ENCODE results near the gene SLC2A10. TPM values are rescaled to one million over a fixed set of nuclear protein-coding genes. Genes with fewer than 3 reads are reported as not detected.

Gene SLC2A10
- total RNA-seq, 4 donors from 2014 or later = 3.1 to 6.7 (median 5.4) TPM

DNA sequence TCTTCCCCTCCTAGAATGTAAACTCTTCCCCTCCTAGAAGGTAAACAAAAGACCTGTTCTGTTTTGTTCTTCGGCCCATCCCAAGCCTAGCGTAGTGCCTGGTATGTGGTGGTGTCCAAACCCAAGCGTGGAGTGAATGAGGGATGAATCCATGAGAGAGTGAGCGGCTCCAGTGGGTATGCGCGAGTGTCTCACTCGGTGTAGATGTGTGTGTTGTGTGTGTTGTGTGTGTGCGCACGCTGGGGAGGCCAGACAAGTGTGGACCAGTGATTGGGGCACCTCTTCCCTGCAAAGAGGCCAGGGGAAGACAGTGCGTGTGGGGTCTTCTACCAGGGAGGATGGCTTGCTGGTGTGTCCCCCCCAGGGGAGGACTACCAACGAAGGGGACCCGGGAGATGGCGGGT is 392 bp upstream of the SLC2A10 start:
- DNase-seq = no peak
- intact Hi-C loops (cut with DNase I) = no loop called here
- H3K4me1 ChIP-seq = peaks cover 13 to 47% (median 16%) of the 10 kb centered on the region in 3 donors

DNA sequence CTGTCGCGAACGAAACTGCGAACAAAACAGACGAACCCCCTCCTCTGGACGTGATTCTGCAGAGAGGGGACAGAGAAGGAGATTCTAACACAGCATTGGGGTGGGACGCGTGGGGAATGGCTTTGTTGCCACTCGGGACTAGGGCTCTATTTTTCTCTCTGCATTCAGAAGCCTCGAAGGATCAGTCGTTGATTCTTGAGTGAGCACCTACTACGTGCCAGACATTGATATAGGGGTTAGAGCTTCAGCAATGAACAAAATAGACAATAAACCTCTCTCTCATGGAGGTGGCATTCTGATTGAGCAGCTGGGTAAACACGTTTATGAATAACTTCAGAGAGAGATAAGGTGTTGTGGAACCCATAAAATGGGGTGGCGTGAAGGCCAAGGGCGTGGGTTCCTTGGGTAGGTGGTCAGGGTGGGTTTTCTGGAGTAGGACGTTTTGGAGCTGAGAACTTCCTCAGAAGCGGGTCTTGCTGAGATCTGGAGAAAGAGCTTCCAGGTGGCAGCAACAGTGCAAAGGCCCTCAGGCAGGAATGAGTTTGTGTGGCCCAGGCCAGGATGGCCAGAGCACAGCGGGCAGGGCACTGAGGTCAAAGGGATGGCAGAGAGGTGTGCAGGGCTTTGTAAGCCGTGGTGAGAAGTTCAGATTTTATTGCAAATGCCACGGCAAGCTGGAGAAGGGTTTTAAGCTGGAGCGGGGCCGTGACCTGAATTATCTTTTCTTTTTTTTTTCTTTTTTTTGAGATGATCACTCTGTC is 884 bp downstream of the SLC2A10 start:
- intact Hi-C loops (cut with DNase I) = no loop called here
- peak overlapping the region; percentile 74 to 87 (median 78) for H3K4me3 ChIP-seq
- H3K9me3 ChIP-seq = no peaks in the 10 kb centered on the region
- H3K4me1 ChIP-seq = peaks cover 13 to 60% (median 20%) of the 10 kb centered on the region in 3 donors
- no peak for DNase-seq
- no peaks in the 10 kb centered on the region for H3K36me3 ChIP-seq
- no peak for TF ChIP-seq POLR2A (IDR thresholded peaks at IDR 0.05)
- TF ChIP-seq, protein P1, sequence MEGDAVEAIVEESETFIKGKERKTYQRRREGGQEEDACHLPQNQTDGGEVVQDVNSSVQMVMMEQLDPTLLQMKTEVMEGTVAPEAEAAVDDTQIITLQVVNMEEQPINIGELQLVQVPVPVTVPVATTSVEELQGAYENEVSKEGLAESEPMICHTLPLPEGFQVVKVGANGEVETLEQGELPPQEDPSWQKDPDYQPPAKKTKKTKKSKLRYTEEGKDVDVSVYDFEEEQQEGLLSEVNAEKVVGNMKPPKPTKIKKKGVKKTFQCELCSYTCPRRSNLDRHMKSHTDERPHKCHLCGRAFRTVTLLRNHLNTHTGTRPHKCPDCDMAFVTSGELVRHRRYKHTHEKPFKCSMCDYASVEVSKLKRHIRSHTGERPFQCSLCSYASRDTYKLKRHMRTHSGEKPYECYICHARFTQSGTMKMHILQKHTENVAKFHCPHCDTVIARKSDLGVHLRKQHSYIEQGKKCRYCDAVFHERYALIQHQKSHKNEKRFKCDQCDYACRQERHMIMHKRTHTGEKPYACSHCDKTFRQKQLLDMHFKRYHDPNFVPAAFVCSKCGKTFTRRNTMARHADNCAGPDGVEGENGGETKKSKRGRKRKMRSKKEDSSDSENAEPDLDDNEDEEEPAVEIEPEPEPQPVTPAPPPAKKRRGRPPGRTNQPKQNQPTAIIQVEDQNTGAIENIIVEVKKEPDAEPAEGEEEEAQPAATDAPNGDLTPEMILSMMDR (IDR thresholded peaks at IDR 0.05) = no peak
- WGBS, 2 donors = 44 to 60% methylated on average over 16 to 18 of the region's 22 CpGs
- peaks cover 0 to 7% (median 0%) of the 10 kb centered on the region in 4 donors for H3K27me3 ChIP-seq
- peak overlapping the region; percentile 80 to 91 (median 86) for H3K27ac ChIP-seq

More for the DNA sequence above, 392 bp upstream of the SLC2A10 start:
- no peaks in the 10 kb centered on the region for H3K9me3 ChIP-seq
- H3K36me3 ChIP-seq = no peaks in the 10 kb centered on the region
- H3K27ac ChIP-seq = peak overlapping the region; percentile 80 to 91 (median 86)
- peak overlapping the region; percentile 74 to 87 (median 78) for H3K4me3 ChIP-seq
- 22 to 37% methylated on average over 8 to 11 of the region's 13 CpGs for WGBS, 2 donors
- TF ChIP-seq, protein P1 (IDR thresholded peaks at IDR 0.05) = no peak
- TF ChIP-seq POLR2A (IDR thresholded peaks at IDR 0.05) = no peak
- H3K27me3 ChIP-seq = peaks cover 0 to 7% (median 0%) of the 10 kb centered on the region in 4 donors

DNA sequence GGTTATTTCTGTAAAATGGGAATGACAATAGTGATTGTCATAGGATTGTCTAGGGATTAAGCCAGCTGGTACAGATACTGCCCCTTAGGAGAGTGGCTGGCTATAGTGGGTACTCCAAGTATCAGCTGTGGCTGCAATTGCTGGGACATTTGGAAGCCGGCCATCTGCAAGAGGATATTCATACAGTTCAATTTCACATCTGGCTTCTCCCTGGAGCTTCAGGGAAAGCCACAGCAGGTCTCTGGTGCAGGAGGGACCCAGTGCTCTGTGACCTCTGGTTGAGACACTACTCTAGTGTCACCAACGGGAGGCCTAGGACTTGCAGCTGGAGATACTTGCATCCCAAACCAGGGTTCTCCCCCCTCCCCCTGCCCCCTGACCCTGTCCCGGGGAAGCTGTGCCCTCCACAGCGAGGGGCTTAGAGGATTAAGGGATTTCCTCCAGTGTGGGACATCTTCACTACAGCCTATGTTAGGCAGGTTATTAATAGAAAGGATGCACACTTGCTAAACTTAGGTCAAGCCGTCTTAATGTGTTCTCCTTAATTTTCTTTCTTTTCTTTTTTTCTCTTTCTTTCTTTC is 2.7 kb downstream of the SLC2A10 start:
- Histone ChIP-seq H3K4me3 (no peak overlapping the region), H3K27me3 (peaks cover 0 to 7% (median 0%) of the 10 kb centered on the region in 4 donors), H3K36me3 (no peaks in the 10 kb centered on the region), H3K4me1 (peaks cover 13 to 64% (median 24%) of the 10 kb centered on the region in 3 donors), H3K27ac (no peak overlapping the region), H3K9me3 (no peaks in the 10 kb centered on the region)
- TF ChIP-seq, protein P1 (IDR thresholded peaks at IDR 0.05) = no peak
- no peak for TF ChIP-seq POLR2A (IDR thresholded peaks at IDR 0.05)
- 80 to 81% methylated on average over 4 to 5 of the region's 5 CpGs for WGBS, 2 donors
- intact Hi-C loops (cut with DNase I) = no loop called here
- no peak for DNase-seq

DNA sequence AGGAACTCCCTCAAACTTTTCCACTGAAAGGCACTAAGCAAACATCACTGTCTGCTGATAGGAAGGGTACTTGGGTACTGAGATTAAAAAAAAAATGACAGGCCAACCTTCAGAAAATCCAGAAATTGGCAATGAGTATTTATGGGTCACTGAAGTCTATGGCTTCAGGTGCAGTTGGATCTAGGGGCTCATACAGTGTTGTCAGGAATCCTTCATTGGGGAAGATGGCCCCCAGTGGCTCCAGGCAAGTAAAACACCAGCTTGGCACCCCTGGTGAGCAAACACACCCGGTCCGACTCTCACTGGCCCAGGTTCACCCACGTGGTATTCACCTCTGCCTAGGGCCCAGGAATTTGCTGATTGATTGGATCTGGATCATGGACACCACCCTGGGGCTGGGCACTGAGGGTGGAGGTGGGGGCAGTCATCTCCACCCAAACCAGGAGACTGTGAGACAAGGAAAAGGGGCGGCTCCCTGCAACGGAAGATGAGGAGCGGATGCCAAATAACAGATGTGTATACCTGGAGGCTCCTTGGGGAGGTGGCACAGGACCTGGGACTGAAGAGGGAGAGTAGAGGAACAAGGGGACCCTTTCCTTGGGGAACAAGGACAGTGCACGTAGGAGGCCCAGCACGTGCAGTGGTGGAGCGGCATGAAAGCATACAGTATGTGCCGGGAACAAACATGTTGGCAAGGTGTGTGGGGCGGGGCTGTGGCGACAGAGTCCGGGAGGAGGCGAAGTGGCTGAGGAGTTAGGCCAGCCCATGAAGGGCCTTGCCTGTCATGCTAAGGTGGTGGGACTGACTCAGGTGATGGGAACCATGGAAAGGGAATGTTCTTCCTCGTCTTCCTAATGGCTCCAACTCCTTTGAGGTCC is 4.7 kb downstream of the SLC2A10 start:
- Histone ChIP-seq H3K27me3 (peaks cover 0 to 5% (median 0%) of the 10 kb centered on the region in 4 donors), H3K4me1 (peaks cover 6 to 52% (median 18%) of the 10 kb centered on the region in 3 donors), H3K9me3 (no peaks in the 10 kb centered on the region), H3K36me3 (no peaks in the 10 kb centered on the region), H3K27ac (peak overlapping the region in 1 of 4 donors; percentile 28), H3K4me3 (no peak overlapping the region)
- no peak for TF ChIP-seq POLR2A (IDR thresholded peaks at IDR 0.05)
- TF ChIP-seq, protein P1 (IDR thresholded peaks at IDR 0.05) = no peak
- DNase-seq = no peak
- intact Hi-C loops (cut with DNase I) = no loop called here
- 66 to 87% methylated on average over 11 to 12 of the region's 15 CpGs for WGBS, 2 donors

Data from esophagus squamous epithelium (tissue), 5 donors.